ENCODE measurements around the gene DSG3.
"Not testable (repeated sequence)": the region's sequence is repeated elsewhere in the genome, so short reads cannot be mapped to it uniquely, and the experiment has no call there.

Gene DSG3

GRCh38 chr18:31493171-31493570, 45.6 kb downstream of the DSG3 start:
- Histone ChIP-seq H3K9me3 (replicated peaks; ENCODE audit: insufficient read depth, low read length) (no peaks in the 10 kb centered on the region), H3K79me2 (ENCODE audit: low read length) (no peaks in the 10 kb centered on the region), H3K9ac (ENCODE audit: low read length) (no peak overlapping the region), H3K9me2 (replicated peaks; ENCODE audit: insufficient read depth, low read length) (no peaks in the 10 kb centered on the region), H3K4me1 (ENCODE audit: low read length) (no peaks in the 10 kb centered on the region), H3K27ac (ENCODE audit: low read length) (no peak overlapping the region), H3K4me2 (ENCODE audit: low read depth, low read length) (no peak overlapping the region), H3K4me3 (ENCODE audit: low read length) (no peak overlapping the region), H3F3A (ENCODE audit: insufficient read depth, low read length) (peaks cover 4% of the 10 kb centered on the region; the same call in 1 of the 2 replicates), H2AFZ (ENCODE audit: low read length) (no peak overlapping the region), H4K20me1 (ENCODE audit: insufficient read depth, low read length) (no peaks in the 10 kb centered on the region), H3K36me3 (replicated peaks; ENCODE audit: insufficient read depth, low read length) (no peaks in the 10 kb centered on the region), H3K27me3 (replicated peaks; ENCODE audit: insufficient read depth, low read length) (no peaks in the 10 kb centered on the region)
- DNase-seq, result no peak
- TF ChIP-seq CTCF (IDR thresholded peaks at IDR 0.05; ENCODE audit: low read length) (no peak), EZH2phosphoT487 (IDR thresholded peaks at IDR 0.05; ENCODE audit: low read length) (no peak), EZH2 (optimal IDR thresholded peaks at IDR 0.05; ENCODE audit: low read depth, low read length) (no peak)

- no peak overlapping the region for H3K27ac ChIP-seq (ENCODE audit: low read length)
These were observed 46.4 kb downstream of the DSG3 start for GRCh38 chr18:31493941-31494340.

GRCh38 chr18:31494705-31495244, 47.2 kb downstream of the DSG3 start:
- peaks cover 11% of the 10 kb centered on the region for H3F3A ChIP-seq (ENCODE audit: insufficient read depth, low read length)
- not testable (repeated sequence) for H3K4me1 ChIP-seq (ENCODE audit: low read length); H3K79me2 ChIP-seq (ENCODE audit: low read length); H3K36me3 ChIP-seq (replicated peaks; ENCODE audit: insufficient read depth, low read length); H3K9me2 ChIP-seq (replicated peaks; ENCODE audit: insufficient read depth, low read length); H3K4me3 ChIP-seq (ENCODE audit: low read length); H3K9ac ChIP-seq (ENCODE audit: low read length); H3K4me2 ChIP-seq (ENCODE audit: low read depth, low read length); H3K27me3 ChIP-seq (replicated peaks; ENCODE audit: insufficient read depth, low read length); H3K9me3 ChIP-seq (replicated peaks; ENCODE audit: insufficient read depth, low read length); H3K27ac ChIP-seq (ENCODE audit: low read length); H4K20me1 ChIP-seq (ENCODE audit: insufficient read depth, low read length); DNase-seq; H2AFZ ChIP-seq (ENCODE audit: low read length)

More at GRCh38 chr18:31493941-31494340, 46.4 kb downstream of the DSG3 start:
- no peak overlapping the region for H3K9ac ChIP-seq (ENCODE audit: low read length)
- no peaks in the 10 kb centered on the region for H3K27me3 ChIP-seq (replicated peaks; ENCODE audit: insufficient read depth, low read length)
- H2AFZ ChIP-seq (ENCODE audit: low read length), result no peak overlapping the region
- no peak overlapping the region for H3K4me3 ChIP-seq (ENCODE audit: low read length)
- H3K4me2 ChIP-seq (ENCODE audit: low read depth, low read length), result no peak overlapping the region
- H3K9me2 ChIP-seq (replicated peaks; ENCODE audit: insufficient read depth, low read length), result no peaks in the 10 kb centered on the region
- no peaks in the 10 kb centered on the region for H3K36me3 ChIP-seq (replicated peaks; ENCODE audit: insufficient read depth, low read length)
- H3K79me2 ChIP-seq (ENCODE audit: low read length), result peaks cover under 1% of the 10 kb centered on the region; the same call in 1 of the 2 replicates
- H3K9me3 ChIP-seq (replicated peaks; ENCODE audit: insufficient read depth, low read length), result no peaks in the 10 kb centered on the region
- TF ChIP-seq CTCF (IDR thresholded peaks at IDR 0.05; ENCODE audit: low read length) (no peak), EZH2 (optimal IDR thresholded peaks at IDR 0.05; ENCODE audit: low read depth, low read length) (no peak), EZH2phosphoT487 (IDR thresholded peaks at IDR 0.05; ENCODE audit: low read length) (no peak)
- H3F3A ChIP-seq (ENCODE audit: insufficient read depth, low read length), result peaks cover 4% of the 10 kb centered on the region; the same call in 1 of the 2 replicates
- no peak for DNase-seq
- H3K4me1 ChIP-seq (ENCODE audit: low read length), result no peaks in the 10 kb centered on the region
- H4K20me1 ChIP-seq (ENCODE audit: insufficient read depth, low read length), result no peaks in the 10 kb centered on the region

GRCh38 chr18:31497404-31497835, 49.9 kb downstream of the DSG3 start:
- Histone ChIP-seq H3K9me2 (replicated peaks; ENCODE audit: insufficient read depth, low read length) (no peaks in the 10 kb centered on the region), H2AFZ (ENCODE audit: low read length) (peak overlapping the region; percentile 90), H3K9ac (ENCODE audit: low read length) (peak overlapping the region; percentile 36; the same call in 1 of the 2 replicates), H3K79me2 (ENCODE audit: low read length) (peaks cover 22% of the 10 kb centered on the region), H3F3A (ENCODE audit: insufficient read depth, low read length) (peaks cover 20% of the 10 kb centered on the region), H3K4me3 (ENCODE audit: low read length) (peak overlapping the region; percentile 93; the same call in 1 of the 2 replicates), H3K36me3 (replicated peaks; ENCODE audit: insufficient read depth, low read length) (no peaks in the 10 kb centered on the region), H3K4me1 (ENCODE audit: low read length) (peaks cover 12% of the 10 kb centered on the region; the same call in 1 of the 2 replicates), H3K4me2 (ENCODE audit: low read depth, low read length) (peak overlapping the region; percentile 62; the same call in 1 of the 2 replicates), H3K27me3 (replicated peaks; ENCODE audit: insufficient read depth, low read length) (no peaks in the 10 kb centered on the region), H3K9me3 (replicated peaks; ENCODE audit: insufficient read depth, low read length) (no peaks in the 10 kb centered on the region), H4K20me1 (ENCODE audit: insufficient read depth, low read length) (no peaks in the 10 kb centered on the region), H3K27ac (ENCODE audit: low read length) (no peak overlapping the region)
- DNase-seq, result no peak
- TF ChIP-seq CTCF (IDR thresholded peaks at IDR 0.05; ENCODE audit: low read length), result no peak
- TF ChIP-seq EZH2phosphoT487 (IDR thresholded peaks at IDR 0.05; ENCODE audit: low read length), result no peak

All from MM.1S (cell line).